Tibial artery (tissue), 4 donors: ENCODE measurements around the gene PRICKLE3.

Experiments used
- DNase-seq, 2 donors: peaks; one replicate each; pipeline ENCODE4 v3.0.0-alpha.2; 2019
- H3K27ac ChIP-seq, 2 donors: fragments of 200-600 bp; sonication (generic) in 1 of 2; 1 replicate in 1 of 2; 2 replicates in 1 of 2; pipeline ENCODE4 v1.5.1; 2018 to 2019; ENCODE audit warnings: mild to moderate bottlenecking in 1 of 2
- H3K27me3 ChIP-seq, 2 donors: fragments of 200-600 bp; sonication (generic) in 1 of 2; one replicate each; pipeline versions ENCODE4 v1.5.1 to v1.6.0; 2016 to 2019
- H3K36me3 ChIP-seq, 3 donors: fragments of 200-600 bp; sonication (generic) in 2 of 3; one replicate each; pipeline ENCODE4 v1.5.1; 2016 to 2019; ENCODE audit warnings: mild to moderate bottlenecking in 2 of 3
- H3K4me1 ChIP-seq, 4 donors: fragments of 200-600 bp; sonication (generic) in 2 of 4; 1 replicate in 3 of 4; 2 replicates in 1 of 4; pipeline ENCODE4 v1.5.1; 2016 to 2019
- H3K4me3 ChIP-seq, 2 donors: fragments of 200-600 bp; sonication (generic) in 1 of 2; 1 replicate in 1 of 2; 2 replicates in 1 of 2; pipeline ENCODE4 v1.5.1; 2018 to 2019; ENCODE audit warnings: mild to moderate bottlenecking in 2 of 2
- H3K9me3 ChIP-seq, 3 donors: fragments of 200-600 bp; sonication (generic) in 1 of 3; one replicate each; pipeline ENCODE4 v1.5.1; 2016 to 2019
- intact Hi-C: fragments of 100-400 bp; cut with DNase I; formaldehyde crosslinking; loops from one replicate; pipeline ENCODE4 v1.15.0; 2023; ENCODE audit warnings: low total_unique reads
- TF ChIP-seq, protein P1 (sequence below), 2 experiments: fragments of 200-600 bp in 1 of 2; fragments of 450-650 bp in 1 of 2; IDR thresholded peaks; one replicate each; pipeline ENCODE4 v1.5.1; 2017 to 2019; ENCODE audit warnings: antibody characterized with exemption in 2 of 2, mild to moderate bottlenecking in 1 of 2, moderate library complexity in 1 of 2

PRICKLE3 gene

DNA sequence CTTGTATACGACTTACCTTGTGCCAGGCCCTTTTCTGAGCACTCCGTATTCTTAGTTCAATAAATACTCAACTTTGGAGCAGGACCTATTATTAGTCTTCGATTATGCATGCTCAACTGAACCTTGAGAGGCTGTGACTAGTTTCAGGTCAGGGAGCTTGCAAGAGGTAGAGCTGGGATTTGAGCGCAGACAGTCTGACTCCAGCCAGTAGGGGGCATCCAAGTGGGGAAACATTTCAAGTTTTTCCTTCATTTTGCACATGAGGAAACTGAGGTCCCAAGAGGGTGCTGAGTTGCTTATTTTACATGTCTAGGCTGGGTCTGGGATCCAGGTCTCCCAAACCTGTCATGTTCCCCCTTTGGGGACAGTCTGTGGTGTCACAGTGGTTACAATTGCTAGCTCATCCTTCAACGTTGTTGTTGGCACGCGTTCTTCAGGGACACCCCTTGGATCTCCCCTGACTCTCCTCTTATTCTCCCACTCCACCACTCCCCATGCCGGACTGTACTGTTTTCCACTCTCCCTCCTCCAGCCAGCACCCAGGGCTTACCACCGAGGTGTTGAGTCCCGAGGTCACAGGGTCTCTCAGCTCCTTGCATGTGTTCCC lies 6.7 kb upstream of the PRICKLE3 start:
- H3K27ac ChIP-seq = no peak overlapping the region
- no peaks in the 10 kb centered on the region for H3K9me3 ChIP-seq
- DNase-seq = no peak
- no peak overlapping the region for H3K4me3 ChIP-seq
- TF ChIP-seq, protein P1, sequence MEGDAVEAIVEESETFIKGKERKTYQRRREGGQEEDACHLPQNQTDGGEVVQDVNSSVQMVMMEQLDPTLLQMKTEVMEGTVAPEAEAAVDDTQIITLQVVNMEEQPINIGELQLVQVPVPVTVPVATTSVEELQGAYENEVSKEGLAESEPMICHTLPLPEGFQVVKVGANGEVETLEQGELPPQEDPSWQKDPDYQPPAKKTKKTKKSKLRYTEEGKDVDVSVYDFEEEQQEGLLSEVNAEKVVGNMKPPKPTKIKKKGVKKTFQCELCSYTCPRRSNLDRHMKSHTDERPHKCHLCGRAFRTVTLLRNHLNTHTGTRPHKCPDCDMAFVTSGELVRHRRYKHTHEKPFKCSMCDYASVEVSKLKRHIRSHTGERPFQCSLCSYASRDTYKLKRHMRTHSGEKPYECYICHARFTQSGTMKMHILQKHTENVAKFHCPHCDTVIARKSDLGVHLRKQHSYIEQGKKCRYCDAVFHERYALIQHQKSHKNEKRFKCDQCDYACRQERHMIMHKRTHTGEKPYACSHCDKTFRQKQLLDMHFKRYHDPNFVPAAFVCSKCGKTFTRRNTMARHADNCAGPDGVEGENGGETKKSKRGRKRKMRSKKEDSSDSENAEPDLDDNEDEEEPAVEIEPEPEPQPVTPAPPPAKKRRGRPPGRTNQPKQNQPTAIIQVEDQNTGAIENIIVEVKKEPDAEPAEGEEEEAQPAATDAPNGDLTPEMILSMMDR (IDR thresholded peaks at IDR 0.05) = peak; percentile 29
- H3K4me1 ChIP-seq = peaks cover 0 to 5% (median 0%) of the 10 kb centered on the region in 4 donors
- H3K27me3 ChIP-seq = no peaks in the 10 kb centered on the region
- H3K36me3 ChIP-seq = no peaks in the 10 kb centered on the region
- intact Hi-C loops = no loop called here

DNA sequence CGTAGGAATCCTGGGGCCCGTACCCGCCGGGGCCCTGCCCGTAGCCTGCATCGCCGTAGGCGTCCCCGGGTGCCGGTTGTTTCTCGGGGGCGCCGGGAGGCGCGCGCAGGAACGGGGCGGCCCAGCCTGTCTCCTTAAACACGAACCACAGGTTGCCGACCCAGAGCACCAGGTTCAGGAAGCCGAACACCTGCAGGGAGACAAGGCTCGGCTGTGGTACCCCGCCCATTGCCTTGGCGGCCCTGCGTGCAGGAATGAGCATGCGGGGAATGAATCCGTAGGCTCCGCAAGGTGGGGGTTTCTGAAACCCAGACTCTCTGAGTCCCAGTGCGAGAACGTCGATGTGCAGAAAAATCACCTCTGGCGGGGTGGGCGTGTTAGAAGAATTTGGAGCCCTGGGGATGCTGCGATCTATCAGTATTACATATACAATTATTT lies 5.4 kb upstream of the PRICKLE3 start:
- H3K9me3 ChIP-seq = no peaks in the 10 kb centered on the region
- H3K27me3 ChIP-seq = no peaks in the 10 kb centered on the region
- peak overlapping the region; percentile 86 to 94 for H3K27ac ChIP-seq
- TF ChIP-seq, protein P1 (IDR thresholded peaks at IDR 0.05) = no peak
- peaks cover 0 to 5% (median 0%) of the 10 kb centered on the region in 4 donors for H3K4me1 ChIP-seq
- no peak for DNase-seq
- intact Hi-C loops = loop anchor here (2.0 kb wide), 1 partner anchor 77 kb away; the partner anchor contains the start of gene PPP1R3F
- peak overlapping the region; percentile 62 to 71 for H3K4me3 ChIP-seq
- no peaks in the 10 kb centered on the region for H3K36me3 ChIP-seq

DNA sequence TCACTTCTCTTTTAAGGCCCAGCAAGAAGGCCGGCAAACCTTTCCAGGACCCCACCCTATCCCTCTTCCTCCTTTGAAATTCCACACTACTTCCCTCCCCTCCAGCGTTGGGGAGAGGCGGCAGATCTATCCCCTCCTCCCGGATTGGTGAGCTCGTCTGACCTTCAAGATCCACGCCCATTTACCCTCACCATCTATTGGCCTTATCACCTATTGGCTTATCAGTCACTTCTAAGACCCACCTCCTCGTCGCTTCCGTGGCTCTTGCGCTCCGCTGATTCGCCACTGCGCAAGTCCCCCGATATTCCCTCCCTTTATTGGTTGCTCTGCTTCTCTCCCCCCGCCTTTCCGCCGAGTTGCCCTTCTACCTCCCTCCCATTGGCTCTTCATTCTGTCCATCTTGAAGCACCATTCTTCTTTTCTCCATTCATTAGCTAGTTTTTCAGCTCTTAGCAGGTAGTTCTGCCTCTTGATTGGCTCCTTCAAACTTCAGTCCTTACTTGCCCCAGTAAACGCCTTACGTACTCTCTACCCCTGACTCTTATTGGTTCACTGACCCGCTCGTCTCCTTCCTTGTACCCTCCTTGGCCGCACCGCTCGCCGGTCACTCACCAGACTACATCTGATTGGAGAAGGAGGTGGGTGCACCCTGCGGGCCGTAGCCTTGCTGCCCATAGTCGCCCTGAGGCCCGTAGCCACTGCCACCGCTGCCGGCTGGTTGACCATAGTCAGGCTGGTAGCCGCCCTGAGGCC lies 4.8 kb upstream of the PRICKLE3 start:
- no peaks in the 10 kb centered on the region for H3K36me3 ChIP-seq
- intact Hi-C loops = loop anchor here (2.0 kb wide), 1 partner anchor 78 kb away; the partner anchor contains the start of gene PPP1R3F
- peaks cover 0 to 5% (median 0%) of the 10 kb centered on the region in 4 donors for H3K4me1 ChIP-seq
- DNase-seq = peak; percentile 95 to 96
- TF ChIP-seq, protein P1 (IDR thresholded peaks at IDR 0.05) = peak in 1 of 2 experiments; percentile 25
- H3K9me3 ChIP-seq = no peaks in the 10 kb centered on the region
- H3K27me3 ChIP-seq = no peaks in the 10 kb centered on the region
- H3K4me3 ChIP-seq = peak overlapping the region; percentile 62 to 71
- peak overlapping the region; percentile 86 to 94 for H3K27ac ChIP-seq

DNA sequence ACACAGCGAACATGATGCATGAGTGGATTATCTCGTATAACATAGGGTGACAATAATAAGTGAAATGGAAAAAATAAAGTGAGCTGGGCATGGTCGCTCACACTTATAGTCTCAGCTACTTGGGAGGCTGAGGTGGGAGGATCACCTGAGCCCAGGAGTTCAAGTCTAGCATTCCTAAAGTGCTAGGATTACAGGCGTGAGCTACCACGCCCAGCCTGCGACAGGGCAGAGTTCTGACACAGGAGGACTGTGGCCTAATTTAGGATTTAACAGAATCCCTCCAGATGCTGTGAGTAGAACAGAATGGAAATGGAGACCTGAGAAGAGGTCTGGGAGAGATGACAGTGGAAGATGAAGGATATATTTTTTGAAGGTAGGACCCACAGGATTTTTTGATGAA lies 3.4 kb upstream of the PRICKLE3 start:
- no peaks in the 10 kb centered on the region for H3K27me3 ChIP-seq
- H3K9me3 ChIP-seq = no peaks in the 10 kb centered on the region
- no peak overlapping the region for H3K4me3 ChIP-seq
- no peaks in the 10 kb centered on the region for H3K36me3 ChIP-seq
- H3K27ac ChIP-seq = peak overlapping the region; percentile 67 to 82
- TF ChIP-seq, protein P1 (IDR thresholded peaks at IDR 0.05) = no peak
- intact Hi-C loops = loop anchor here (2.0 kb wide), 1 partner anchor 79 kb away; the partner anchor contains the start of gene PPP1R3F
- H3K4me1 ChIP-seq = peaks cover 0 to 14% (median 5%) of the 10 kb centered on the region in 4 donors
- no peak for DNase-seq

DNA sequence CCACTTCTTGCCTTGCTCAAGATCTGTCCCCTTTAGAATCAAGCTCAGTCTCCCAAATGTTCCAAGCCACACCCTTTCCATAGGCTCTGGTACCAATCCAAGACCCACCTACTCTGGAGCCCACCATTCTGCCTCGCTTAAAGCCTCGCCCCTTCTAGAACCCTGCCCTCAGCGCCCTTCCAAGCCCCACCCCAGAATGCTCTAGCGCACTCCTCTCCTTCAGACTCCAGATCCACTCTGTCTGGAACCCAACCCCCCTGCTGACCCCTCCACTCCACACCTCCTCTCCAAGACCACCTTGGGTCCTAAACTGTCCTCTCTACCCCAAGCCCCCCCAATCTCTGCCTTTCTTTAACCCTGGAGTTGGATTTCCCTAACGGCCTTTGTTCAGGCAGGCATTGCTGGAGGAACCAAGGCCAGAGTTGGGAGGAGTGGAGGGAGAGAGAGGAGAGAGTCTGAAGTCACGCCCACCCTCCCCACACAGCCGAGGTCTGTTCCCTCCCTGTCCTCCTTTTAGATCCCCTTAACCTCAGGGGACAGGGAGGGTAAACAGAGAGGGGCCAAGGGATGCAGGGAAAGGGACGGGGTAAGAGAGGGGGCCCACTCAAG lies 2.4 kb upstream of the PRICKLE3 start:
- H3K36me3 ChIP-seq = peaks cover 0 to 2% (median 2%) of the 10 kb centered on the region in 3 donors
- H3K4me1 ChIP-seq = peaks cover 0 to 23% (median 7%) of the 10 kb centered on the region in 4 donors
- no peak overlapping the region for H3K4me3 ChIP-seq
- TF ChIP-seq, protein P1 (IDR thresholded peaks at IDR 0.05) = no peak
- intact Hi-C loops = no loop called here
- H3K9me3 ChIP-seq = no peaks in the 10 kb centered on the region
- no peaks in the 10 kb centered on the region for H3K27me3 ChIP-seq
- no peak for DNase-seq
- H3K27ac ChIP-seq = peak overlapping the region in 1 of 2 donors; percentile 82
